Activated gamma-delta T cell (primary cell): ENCODE data around the gene CEMP1.

ENCODE experiments used
- DNase-seq: peaks from one replicate; lab custom pipeline; 2025; lab: John Stamatoyannopoulos, UW

Gene CEMP1

DNA sequence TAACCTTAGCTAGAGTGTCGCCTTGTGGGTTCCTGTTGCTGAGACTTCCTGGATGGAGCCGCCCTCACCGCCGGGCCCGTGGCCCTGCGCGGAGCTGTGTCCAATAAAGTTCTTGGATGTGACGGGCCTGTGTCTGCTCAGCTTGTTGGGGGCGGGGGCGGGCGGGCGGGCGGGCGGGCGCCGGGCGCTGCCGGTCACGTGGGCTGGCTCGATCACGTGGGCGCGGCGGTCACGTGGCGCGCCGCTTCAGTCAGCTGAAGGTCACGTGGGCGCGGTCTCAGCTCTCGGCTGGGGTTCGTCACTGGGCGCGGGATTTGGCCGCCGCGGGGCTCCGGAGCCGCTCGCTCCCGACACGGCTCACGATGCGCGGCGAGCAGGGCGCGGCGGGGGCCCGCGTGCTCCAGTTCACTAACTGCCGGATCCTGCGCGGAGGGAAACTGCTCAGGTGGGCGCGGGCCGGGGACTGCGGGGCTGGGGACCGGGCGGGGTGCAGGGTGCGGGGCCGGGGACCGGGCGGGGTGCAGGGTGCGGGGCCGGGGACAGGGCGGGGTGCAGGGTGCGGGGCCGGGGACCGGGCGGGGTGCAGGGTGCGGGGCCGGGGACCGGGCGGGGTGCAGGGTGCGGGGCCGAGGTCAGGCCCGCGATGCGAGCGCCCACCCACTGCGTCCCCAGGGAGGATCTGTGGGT, 11.0 kb downstream of the CEMP1 start, which contains the start of gene AMDHD2:
TSS of gene AMDHD2 (plus strand) at position 275 of the 687 bp plus-strand sequence. CDS start at position 363, 88 bp downstream.
- peak; percentile 88 for DNase-seq

DNA sequence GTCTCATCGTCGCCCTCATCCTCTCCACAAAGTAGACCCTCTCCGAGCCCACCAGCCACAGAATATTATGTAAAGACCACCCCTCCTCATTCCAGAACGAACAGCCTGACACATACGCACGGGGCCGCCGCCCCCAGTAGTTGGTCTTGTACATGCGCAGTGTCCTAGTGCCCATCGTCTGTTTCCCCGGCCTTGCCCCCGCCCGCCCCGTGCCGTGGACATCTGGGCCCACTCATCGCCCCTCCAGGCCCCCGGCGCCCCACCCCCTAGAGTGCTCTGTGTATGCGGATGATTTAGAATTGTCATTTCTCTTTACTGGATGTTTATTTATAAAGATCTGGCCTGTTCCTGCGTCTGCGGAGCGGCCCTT, 11.5 kb downstream of the CEMP1 start:
- peak; percentile 39 for DNase-seq

DNA sequence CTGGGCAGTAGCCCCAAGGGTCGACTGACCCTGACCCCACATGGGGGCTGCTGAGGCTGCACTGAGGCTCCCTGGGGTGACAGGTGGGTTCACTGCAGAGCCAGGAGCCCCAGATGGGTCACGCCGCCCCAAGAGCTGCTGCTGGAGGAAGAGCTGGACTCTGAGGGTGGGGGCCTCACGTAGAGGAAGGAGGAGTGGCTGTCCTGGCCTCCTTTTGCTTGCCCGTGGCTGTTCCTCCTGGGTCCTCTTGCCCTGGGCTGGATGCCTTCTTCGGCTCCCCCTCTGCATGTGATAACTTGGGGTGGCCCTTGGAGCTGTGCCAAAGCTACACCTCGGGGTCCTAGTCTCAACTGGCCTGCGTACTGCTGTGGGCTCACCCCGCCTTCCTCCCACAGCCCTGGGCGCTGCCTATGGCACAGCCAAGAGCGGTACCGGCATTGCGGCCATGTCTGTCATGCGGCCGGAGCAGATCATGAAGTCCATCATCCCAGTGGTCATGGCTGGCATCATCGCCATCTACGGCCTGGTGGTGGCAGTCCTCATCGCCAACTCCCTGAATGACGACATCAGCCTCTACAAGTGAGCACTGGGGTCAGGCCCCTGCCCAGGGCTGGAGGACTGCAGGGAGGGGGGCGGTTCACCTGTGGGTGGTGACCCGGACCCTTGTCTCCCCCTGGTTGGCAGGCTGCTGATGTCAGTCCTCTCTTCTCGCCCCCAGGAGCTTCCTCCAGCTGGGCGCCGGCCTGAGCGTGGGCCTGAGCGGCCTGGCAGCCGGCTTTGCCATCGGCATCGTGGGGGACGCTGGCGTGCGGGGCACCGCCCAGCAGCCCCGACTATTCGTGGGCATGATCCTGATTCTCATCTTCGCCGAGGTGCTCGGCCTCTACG, 12.1 kb downstream of the CEMP1 start:
- DNase-seq = no peak

DNA sequence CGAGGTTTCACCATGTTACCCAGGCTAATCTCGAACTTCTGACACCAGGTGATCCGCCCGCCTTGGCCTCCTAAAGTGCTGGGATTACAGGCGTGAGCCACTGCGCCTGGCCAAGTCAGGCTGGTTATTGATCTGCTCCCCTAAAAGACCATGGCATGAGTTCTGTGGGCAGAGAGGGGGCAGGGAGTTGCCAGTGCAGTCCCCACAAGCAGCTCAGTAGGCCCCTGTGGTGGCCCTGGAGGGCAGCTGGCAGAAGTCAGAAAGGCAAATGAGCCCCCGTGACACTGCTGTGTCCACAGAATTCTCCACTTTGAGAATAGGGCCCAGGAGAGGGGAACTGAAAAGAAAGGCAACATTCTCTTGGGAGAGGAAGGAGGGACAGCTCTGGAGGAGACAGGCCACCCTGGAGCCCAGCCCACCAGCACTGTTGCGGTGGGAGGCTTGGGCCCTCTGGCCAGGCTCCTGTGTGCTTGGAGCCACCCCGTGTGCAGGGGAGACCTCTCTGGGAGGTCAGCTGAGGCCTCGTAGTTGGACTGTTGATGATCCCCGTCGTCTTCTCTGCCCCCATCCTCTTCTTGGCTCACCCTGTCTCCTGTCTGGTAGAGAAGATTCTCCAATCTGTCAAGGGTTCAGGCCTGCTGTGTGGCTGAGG, 13.1 kb downstream of the CEMP1 start:
- no peak for DNase-seq

DNA sequence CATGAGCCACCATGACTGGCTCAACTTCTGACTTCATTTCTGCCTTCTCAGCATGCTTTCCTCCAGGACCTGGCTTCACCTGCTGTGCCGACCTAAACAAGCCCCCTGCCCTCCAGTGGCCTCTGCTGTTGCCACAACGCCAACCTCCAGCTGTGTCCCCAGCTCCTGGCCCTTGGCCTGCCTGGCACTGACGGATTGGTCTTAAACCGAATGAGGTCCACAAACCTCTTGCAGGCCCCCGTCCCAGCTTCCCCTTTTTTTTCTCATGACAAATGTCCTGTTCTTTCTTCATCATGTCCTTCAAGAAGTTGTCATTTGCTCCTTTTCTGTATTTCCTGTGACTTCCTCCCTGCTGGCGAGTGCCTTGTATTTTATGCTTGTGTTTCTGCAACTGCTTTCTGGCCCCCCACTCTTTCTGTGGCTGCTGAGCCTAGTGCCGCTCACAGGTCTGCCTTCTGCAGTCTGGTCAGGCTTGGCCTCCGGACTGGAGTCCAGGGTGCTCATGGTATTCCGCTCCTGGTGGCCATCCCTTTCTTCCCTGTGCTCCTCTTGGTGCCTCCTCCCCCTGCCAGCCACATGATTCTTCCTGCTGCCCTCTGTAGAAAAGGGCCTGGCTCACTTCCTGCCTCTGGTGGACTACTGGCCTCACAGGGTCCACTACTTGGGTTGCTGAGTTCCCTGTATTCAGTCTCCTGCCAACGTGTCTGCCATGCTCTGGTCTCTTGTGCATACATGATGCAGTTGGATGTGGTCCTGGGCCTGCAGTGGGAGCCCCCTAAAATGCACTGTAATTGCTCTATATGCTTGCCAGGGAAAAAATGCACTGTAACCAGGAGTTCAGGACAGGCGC, 14.6 kb downstream of the CEMP1 start:
- DNase-seq = no peak

DNA sequence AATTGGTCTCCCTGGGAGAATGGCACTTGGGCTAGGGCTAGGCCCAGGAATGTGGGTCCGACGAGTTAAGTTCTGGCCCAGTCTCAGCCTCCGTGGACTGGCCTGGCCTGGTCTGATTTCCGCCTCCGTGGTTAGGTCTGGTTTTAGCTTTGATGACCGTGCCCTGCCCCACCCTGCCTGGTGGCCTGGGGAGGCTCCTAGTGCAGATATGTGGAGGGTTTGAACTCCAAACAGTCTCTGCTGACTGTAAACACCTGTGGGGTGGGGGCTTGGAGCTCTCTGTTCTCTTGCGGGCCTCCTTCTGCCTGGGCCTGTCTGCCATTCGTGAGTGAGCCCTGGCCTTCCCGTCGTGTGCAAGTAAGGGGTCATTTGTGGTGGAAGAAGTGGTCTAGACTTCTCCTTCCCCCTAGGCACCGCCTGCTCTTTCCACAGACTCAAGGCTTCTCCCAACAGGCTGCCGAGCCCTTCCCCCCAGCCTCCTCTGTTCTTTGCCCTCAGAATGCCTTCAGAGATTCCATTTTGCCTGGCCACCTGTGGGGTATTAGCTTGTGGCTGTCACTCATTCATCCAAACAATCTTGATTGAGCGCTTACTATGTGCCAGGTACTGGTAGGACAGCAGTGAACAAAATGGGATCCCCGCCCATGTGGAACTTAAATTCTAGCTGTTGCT, 15.9 kb downstream of the CEMP1 start:
- no peak for DNase-seq

DNA sequence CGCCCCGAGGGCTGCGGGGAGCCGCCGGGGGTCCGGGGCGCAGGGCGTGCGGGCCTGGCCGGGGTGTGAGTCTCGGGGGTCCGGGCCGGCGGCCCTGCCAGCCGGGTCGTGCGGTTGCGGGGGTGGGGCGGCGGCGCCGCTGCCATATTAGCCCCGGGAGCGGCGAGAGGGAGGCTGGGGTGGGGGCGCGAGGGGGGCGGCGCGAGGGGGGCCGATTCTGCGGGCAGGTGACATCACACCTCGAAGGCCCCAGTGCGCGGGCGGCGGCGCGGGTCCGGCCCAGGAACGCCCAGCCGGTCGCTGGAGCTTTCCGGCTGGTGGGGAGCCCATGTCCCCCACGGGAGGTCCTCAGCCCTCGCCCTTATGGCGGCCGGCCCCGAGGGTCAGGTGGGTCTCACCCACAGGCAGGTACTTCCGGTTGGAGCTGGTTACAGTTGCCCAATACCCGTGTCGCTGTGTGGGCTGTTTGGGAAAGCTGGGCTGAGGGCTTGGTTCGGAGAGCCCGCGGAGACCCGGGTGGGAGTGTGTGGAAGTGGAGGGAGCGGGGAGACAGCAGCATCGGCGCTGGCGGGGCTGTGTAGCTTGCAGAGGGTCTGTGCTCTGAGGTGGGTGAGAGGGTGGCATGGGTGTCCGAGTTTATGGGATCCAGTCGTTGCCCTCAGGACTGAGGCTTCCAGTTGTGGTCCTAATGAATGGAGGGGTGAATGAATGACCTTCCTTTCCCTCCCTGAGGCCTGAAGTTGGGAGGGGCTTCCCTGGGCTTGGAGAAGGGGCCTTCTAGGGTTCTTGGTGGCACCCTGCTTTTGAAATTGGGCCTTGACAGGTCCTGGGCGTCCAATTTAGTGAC, 16.7 kb downstream of the CEMP1 start:
- DNase-seq = peak; percentile 64

DNA sequence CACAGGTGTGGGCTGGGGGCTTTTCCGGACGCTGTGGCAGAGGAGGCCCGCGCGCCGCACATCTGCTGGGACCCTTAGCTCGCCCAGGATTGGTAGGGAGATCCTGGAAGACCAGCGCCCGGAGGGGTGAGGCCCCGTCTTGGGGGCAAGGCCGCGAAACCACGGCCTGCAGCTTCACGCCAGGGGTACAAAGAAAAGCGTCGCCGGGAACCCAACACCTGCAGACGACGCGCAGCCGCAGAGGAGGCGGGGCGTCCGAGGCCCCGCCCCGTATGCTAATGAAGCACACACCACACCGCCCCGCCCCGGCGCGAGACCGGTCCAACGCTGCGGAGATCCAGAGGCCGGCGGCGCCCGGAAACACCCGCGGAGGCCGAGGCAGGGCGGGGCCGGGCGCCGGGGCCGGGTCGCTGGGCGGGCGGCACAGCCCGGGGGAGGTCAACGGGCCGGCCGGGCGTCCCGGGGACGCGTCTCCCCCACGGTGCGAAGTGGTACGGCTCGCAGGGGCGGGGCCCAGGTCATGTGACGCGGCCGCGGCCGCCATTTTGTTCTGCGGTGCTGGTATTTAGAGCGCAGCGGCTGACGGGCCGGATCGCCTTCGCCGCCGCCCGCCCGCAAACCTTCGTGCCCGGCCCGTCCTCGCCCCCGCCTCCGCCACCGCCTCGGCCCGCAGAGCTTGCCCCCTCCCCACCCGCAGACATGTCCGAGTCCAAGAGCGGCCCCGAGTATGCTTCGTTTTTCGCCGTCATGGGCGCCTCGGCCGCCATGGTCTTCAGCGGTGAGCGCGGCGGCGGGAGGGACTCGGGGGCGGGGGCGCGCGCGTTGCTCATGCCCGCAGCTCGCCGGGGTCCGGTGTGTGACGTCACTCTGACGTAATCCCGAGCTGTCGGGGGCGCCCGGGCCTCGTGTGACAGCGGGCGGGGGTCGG, 17.5 kb downstream of the CEMP1 start, which contains the start of gene ATP6V0C:
TSS of gene ATP6V0C (plus strand) at position 548 of the 928 bp plus-strand sequence. CDS start at position 700, 152 bp downstream.
- DNase-seq = peak; percentile 90

DNA sequence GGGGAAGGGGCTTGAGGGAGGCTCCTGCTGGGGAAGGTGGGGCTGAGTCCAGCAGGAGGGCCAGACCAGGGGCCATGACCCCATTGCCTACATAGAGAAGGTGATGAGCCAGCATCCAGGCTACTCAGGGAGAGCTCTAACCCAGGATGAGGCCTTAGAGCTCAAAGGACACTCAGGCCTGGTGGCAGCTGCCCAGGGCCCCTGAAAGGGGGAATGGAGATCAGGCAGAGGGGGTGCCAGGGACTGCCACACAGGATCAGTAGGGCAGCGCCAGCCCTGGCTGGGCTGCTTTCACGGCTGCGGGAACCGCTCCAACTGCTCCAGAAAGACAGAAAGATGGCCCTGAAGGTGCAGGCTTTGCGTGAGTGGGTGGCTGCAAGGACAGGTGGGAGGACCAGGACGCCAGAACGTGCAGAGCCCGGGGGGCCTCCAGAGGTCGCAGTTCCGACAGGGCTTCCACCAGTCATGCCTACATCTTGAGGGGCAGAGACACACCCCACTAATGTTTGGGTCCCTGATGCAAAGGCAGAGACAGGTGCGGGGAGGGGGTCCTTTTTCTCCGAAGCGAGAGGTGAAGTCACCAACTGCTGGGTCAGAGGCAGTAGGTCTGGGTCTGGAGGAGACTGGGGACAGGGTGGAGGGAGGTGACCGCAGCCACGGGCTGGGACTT, 18.3 kb downstream of the CEMP1 start:
- no peak for DNase-seq

DNA sequence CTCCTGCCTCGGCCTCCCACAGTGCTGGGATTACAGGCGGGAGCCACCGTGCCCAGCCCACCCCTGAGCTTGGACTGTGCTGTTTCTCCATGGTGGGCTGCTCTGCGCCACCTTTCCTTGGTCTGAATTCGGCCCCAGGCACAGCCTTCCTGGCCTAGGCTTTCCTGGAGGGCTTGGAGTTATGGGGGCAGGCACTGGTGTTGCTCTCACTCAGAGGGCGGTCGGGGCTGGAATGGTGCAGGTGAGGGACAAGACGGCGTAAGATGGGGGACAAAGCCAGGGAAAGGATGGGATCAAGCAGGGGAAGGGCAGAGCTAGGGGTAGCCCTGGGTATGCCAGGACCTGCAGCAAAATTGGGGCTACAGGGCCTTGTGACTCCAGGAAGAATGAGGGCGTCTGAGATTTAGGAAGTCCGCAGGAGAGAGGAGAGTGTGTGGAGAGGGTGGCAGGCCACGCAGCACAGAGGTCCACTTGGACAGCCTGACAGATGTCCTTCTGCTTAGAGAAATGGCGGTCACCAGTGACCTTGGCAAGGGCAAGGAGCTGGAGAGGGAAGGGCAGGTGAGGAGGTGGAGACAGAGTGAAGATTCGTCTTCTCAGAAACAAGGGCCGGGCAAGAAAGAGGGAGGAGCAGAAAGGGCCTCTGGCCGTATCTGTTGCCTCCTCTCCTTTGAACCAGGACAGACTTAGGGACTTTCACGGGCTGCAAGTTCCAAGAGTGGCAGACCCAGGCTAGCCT, 19.0 kb downstream of the CEMP1 start:
- DNase-seq = no peak

DNA sequence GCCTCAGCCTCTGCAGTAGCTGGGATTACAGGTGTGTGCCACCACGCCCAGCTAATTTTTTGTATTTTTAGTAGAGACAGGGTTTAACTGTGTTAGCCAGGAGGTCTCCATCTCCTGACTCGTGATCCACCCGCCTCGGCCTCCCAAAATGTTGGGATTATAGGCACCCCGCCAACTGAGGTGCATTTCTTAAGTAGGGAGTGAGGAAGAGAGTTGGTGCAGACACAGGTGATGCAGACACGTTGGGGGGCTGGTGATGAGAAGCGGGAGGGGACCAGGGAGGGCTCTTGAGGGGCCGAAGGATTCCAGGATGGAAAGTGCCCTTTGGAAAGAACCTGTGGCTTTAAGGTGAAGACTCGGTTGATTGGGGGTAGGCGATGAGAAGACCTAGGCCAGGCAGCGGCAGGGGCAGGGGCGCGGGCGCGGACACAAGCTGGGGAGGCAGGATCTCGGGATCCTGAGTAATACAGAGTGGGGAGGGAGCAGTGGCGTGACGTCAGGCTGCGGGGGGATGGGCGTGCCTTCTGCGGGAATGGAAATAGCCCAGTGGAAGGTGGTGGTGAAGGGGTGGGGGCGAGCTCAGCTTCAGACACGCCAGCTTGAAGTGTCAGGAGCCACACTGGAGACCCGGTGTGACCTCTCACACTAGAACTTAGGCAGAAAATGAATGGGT, 19.9 kb downstream of the CEMP1 start:
- DNase-seq = no peak

DNA sequence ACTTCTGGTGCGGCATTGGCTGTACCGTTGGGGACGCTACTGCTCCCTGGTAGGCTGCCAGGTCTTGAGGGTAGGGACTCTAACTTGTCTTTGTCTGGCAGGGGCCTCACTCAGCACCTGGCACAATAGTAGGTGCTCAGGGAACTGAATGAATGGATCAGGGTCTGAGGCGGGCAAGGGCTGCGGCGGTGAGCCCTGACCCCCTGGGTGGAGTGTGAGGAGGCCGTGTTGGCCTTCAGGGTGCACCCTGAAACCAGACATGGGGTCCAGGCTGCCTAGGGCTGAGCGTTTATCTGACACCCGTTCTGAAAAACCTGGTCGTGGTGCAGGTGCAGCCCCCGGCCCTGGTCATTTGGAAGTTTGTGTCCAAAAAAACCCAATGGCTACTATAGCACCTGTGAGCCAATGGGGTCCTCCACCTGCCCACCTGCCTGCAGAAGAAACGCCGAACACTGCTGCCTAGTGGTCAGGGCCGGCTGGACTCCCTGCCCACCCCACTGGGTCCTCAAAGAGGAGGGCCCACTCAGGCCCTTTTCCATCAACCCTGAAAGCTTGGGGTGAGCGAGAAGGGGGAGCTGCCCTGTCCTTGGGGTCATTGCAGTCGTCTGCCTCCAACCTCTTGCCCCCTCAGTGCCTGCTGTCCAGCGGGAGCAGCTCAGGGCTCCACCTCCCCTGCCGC, 22.3 kb downstream of the CEMP1 start:
- DNase-seq = no peak

DNA sequence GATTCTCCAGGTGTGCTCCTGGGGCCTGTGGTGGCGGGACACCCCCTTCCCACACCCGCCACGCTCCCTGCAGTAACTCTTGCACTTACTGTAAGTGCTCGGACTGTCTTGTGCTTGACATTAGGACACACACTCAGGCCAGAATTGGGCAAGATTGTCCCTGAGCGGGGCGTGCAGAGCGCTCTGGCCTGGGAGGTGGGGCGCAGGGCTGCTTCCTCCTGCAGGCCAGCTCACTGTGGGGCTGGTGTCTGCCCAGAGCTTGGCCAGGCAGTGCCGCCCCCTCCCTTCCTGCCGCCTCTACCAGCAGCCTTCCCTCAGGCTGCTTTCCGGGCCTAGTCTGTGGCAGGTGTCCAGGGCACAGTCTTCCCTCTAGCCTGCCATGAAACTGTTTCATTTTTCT, 23.5 kb downstream of the CEMP1 start:
- DNase-seq = no peak

DNA sequence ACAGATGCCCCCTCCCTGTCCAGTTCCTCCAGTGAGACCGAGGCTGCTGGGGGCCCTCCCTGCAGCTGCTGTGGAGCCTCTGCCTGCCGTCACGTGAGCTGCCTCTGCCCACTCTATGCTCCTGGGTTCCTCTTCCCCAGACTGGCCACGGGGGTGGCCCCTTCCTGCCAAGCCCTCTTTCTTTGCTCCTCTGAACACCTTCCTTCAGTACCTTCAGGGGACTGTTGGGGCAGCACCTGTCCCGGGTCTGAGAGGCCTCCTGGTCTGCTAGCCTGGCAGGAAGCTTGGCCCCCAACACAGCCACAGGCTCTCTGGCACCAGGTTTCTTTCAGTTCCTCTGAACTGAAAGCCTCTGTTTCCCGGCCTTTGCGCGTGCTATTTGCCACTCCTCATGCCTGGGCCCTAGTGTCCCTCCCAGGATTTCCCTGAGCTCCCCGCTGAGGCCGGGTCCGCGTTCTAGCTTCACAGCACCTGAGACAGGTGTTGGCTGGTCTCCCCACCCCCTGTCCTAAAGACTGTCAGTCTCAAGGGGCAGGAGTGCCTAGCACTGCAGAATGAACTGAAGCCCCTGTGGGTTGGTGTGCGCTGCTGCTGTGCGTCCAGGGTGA, 24.1 kb downstream of the CEMP1 start:
- DNase-seq = no peak

DNA sequence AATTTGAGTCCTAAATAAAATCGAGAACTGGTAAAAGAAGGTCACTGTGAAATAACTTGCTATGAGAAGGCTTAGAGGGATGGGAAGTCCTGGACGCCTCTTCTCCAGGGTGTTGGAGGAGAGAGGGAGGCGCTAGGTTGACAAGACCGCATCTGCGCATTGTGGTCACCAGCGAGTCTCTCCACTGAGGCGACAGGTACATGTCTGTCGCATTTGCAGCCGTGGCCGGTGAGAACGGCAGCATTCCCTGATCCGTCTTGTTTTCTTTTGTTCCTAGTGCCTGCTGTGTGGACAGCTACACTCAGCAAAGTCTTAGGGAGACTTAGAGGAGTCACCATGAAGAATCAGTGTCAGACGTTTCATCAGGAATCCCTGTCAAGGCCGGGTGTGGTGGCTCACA, 25.5 kb downstream of the CEMP1 start:
- no peak for DNase-seq
